GM12878 (cell line): ENCODE results near the gene ACE. TPM values are rescaled to one million over a fixed set of nuclear protein-coding genes. Genes with fewer than 3 reads are reported as not detected.

Experiments used
- ATAC-seq: fragments of 200-7000 bp; cut with Tn5 transposase; 3 replicates; pipeline ENCODE4 v1.9.1; 2020; ENCODE audit warnings: mild to moderate bottlenecking, moderate library complexity
- BruUV-seq: library from RNA; stranded (reverse); fragments of 400-500 nt; replicated peaks from 2 replicates; lab custom pipeline; 2021; lab: Mats Ljungman, UMichigan
- CTCF ChIA-PET: fragments of 300-600 bp; sonication (Branson Sonifier 250); formaldehyde crosslinking; extraction: SDS; loops from one replicate; lab custom pipeline; 2021; ENCODE audit warnings: inconsistent platforms; lab: Yijun Ruan, JAX
- POLR2A ChIA-PET: fragments of 350-600 bp; formaldehyde crosslinking; extraction: SDS; loops from one replicate; lab custom pipeline; 2021; ENCODE audit warnings: inconsistent platforms; lab: Charles Lee
- RAD21 ChIA-PET: fragments of 300-600 bp; sonication (Branson Sonifier 250); formaldehyde crosslinking; loops from one replicate; lab custom pipeline; 2023; ENCODE audit warnings: antibody characterized with exemption; ENCODE audit not compliant: unreplicated experiment; lab: Charles Lee
- SMC1A ChIA-PET: fragments of 300-600 bp; sonication (Branson Sonifier 250); formaldehyde crosslinking; loops from one replicate; lab custom pipeline; 2023; ENCODE audit not compliant: unreplicated experiment, uncharacterized antibody; lab: Charles Lee
- DNase-seq: peaks from one replicate; pipeline ENCODE4 v3.0.0-alpha.2; 2011; ENCODE audit warnings: low read depth, low spot score
- FAIRE-seq: peaks from 3 replicates; lab custom pipeline; 2011; peaks lifted over from hg19 to GRCh38; lab: Jason Lieb, UNC
- H2AFZ ChIP-seq: 2 replicates; pipeline ENCODE4 v1.6.0; 2011; ENCODE audit warnings: low read depth, low read length, control low read depth; ENCODE audit not compliant: control insufficient read depth
- H3K27ac ChIP-seq: 2 replicates; pipeline ENCODE4 v1.5.1; 2011; ENCODE audit warnings: control low read depth; ENCODE audit not compliant: control insufficient read depth, insufficient read depth
- H3K27me3 ChIP-seq, 2 experiments: replicated peaks in 1 of 2; 2 replicates each; pipeline versions ENCODE4 v1.6.0 to v1.6.1; 2011; ENCODE audit warnings: low read length in 1 of 2; ENCODE audit not compliant: control insufficient read depth in 2 of 2, insufficient read depth in 2 of 2
- H3K36me3 ChIP-seq, 2 experiments: 2 replicates each; pipeline ENCODE4 v1.5.1; 2011; ENCODE audit warnings: low read length in 1 of 2; ENCODE audit not compliant: control insufficient read depth in 2 of 2, insufficient read depth in 2 of 2
- H3K4me1 ChIP-seq: 2 replicates; pipeline ENCODE4 v1.6.1; 2011; ENCODE audit warnings: mild to moderate bottlenecking, low read length, moderate library complexity, mixed read lengths; ENCODE audit not compliant: control insufficient read depth, insufficient read depth
- H3K4me2 ChIP-seq: 2 replicates; pipeline ENCODE4 v1.6.0; 2011; ENCODE audit warnings: control low read depth; ENCODE audit not compliant: control insufficient read depth, insufficient read depth
- H3K4me3 ChIP-seq: fragments of 200-600 bp; sonication (generic); 2 replicates; pipeline ENCODE4 v1.5.1; 2016
- H3K79me2 ChIP-seq: 2 replicates; pipeline ENCODE4 v1.6.0; 2011; ENCODE audit warnings: low read length; ENCODE audit not compliant: control insufficient read depth, insufficient read depth
- H3K9ac ChIP-seq: 2 replicates; pipeline ENCODE4 v1.8.0; 2011; ENCODE audit warnings: low read length, control low read depth, mixed read lengths; ENCODE audit not compliant: control insufficient read depth, insufficient read depth
- H3K9me3 ChIP-seq: replicated peaks from 3 replicates; pipeline ENCODE4 v1.5.1; 2011; ENCODE audit warnings: mild to moderate bottlenecking, low read length; ENCODE audit not compliant: control insufficient read depth, insufficient read depth
- H4K20me1 ChIP-seq: 2 replicates; pipeline ENCODE4 v1.6.0; 2011; ENCODE audit not compliant: control insufficient read depth, insufficient read depth
- EGR1 ChIP-seq, 2 experiments: IDR thresholded peaks; 1 replicate in 1 of 2; 2 replicates in 1 of 2; pipeline ENCODE4 v1.6.1; 2011 to 2012; ENCODE audit warnings: low read depth in 2 of 2, low read length in 2 of 2, borderline replicate concordance in 1 of 2, mild to moderate bottlenecking in 1 of 2, moderate library complexity in 1 of 2
- EP300 ChIP-seq, 2 experiments: fragments of 150-350 bp in 1 of 2; IDR thresholded peaks; 2 replicates each; pipeline ENCODE4 v1.6.1; 2011 to 2012; ENCODE audit warnings: low read depth in 2 of 2, low read length in 2 of 2, borderline replicate concordance in 1 of 2, improper control_type of control experiment in 1 of 2, inconsistent platforms in 1 of 2; ENCODE audit not compliant: control insufficient read depth in 1 of 2
- MXI1 ChIP-seq: fragments of 150-350 bp; IDR thresholded peaks from 2 replicates; pipeline ENCODE4 v1.6.1; 2011; ENCODE audit warnings: low read depth, mild to moderate bottlenecking, inconsistent platforms, low read length, improper control_type of control experiment
- POLR2A ChIP-seq: IDR thresholded peaks from 2 replicates; pipeline ENCODE4 v1.6.1; 2011; ENCODE audit warnings: low read depth, mild to moderate bottlenecking, low read length
- SREBF1 ChIP-seq: IDR thresholded peaks from 2 replicates; pipeline ENCODE4 v1.6.1; 2012; ENCODE audit warnings: mild to moderate bottlenecking, low read length
- SREBF2 ChIP-seq: IDR thresholded peaks from 2 replicates; pipeline ENCODE4 v1.6.1; 2012; ENCODE audit warnings: mild to moderate bottlenecking, low read length
- WGBS: methylation state at CpG from one replicate; pipeline ENCODE4 v1.1.6; 2016; ENCODE audit warnings: low lambda C conversion rate; ENCODE audit not compliant: insufficient replicate concordance, insufficient coverage; ENCODE audit errors: missing lambda C conversion rate; 5-methylcytosine and 5-hydroxymethylcytosine counted together
- in situ Hi-C: fragments of 300-500 bp; cut with MboI; formaldehyde crosslinking; loops from 9 replicates; pipeline ENCODE4 v1.14.3; 2018; ENCODE audit warnings: mixed read lengths
- intact Hi-C: fragments of 100-400 bp; cut with micrococcal nuclease; formaldehyde crosslinking; loops from one replicate; pipeline ENCODE4 v1.14.2; 2022; ENCODE audit not compliant: unreplicated experiment
- polyA plus RNA-seq, 11 experiments: library from polyadenylated mRNA; depleted of rRNA in 4 of 11; unstranded in 6 of 11; stranded (reverse) in 5 of 11; fragments of >200 nt; fragmentation: Nextera tagmentation in 4 of 11; fragmentation: Illumina TruSeq in 1 of 11; extraction: Ambion mirVana in 4 of 11; extraction: Trizol in 1 of 11; gene quantifications; 1 replicate in 1 of 11; 2 replicates in 10 of 11; pipeline versions ENCODE4 v1.2.1 to v1.2.3, GENCODE V29; 2011 to 2016; ENCODE audit warnings: inconsistent platforms in 2 of 11, missing spikeins in 2 of 11, low read depth in 1 of 11
- total RNA-seq, 4 experiments: library from RNA; depleted of rRNA in 3 of 4; stranded (reverse); fragments of >200 nt in 3 of 4; fragmentation: Illumina TruSeq in 1 of 4; extraction: Trizol in 1 of 4; gene quantifications; 2 replicates each; pipeline versions ENCODE4 v1.2.1 to v1.2.3, GENCODE V29; 2013 to 2021

Gene ACE
- total and polyA plus RNA-seq, 10 of the 15 experiments (the other 5 are each of a cell fraction or from before 2014, with no cell fraction given): 0.46 TPM; not detected in 9

- TF ChIP-seq EP300 (IDR thresholded peaks at IDR 0.05; ENCODE audit: borderline replicate concordance in 1 of 2, control insufficient read depth in 1 of 2, low read depth in 2 of 2, low read length in 2 of 2) (no peak), MXI1 (no peak), SREBF1 (no peak), SREBF2 (no peak), EGR1 (IDR thresholded peaks at IDR 0.05; ENCODE audit: borderline replicate concordance in 1 of 2, low read depth in 2 of 2, low read length in 2 of 2) (no peak)
Observed at GRCh38 chr17:63480826-63481487, 4.1 kb downstream of the ACE start (continued).

- ChIA-PET SMC1A (no interaction called here), CTCF (interaction anchor here (1.4 to 7.0 kb wide), 3 partner anchors 56 to 130 kb away, joined by 3 to 104 read pairs (median 5); no protein-coding TSS in a partner anchor), POLR2A (no interaction called here), RAD21 (interaction anchor here (6.5 kb wide), 1 partner anchor 53 kb away, joined by 75 read pairs; no protein-coding TSS in a partner anchor)
- 45% methylated on average over 16 of the region's 16 CpGs for WGBS
- no TSS peak for BruUV-seq
- ATAC-seq: no peak
- Histone ChIP-seq H3K4me1 (peaks cover 5% of the 10 kb centered on the region), H3K79me2 (no peaks in the 10 kb centered on the region), H3K9ac (no peak overlapping the region), H3K4me2 (no peak overlapping the region), H4K20me1 (no peaks in the 10 kb centered on the region), H2AFZ (no peak overlapping the region), H3K9me3 (no peaks in the 10 kb centered on the region), H3K27ac (no peak overlapping the region), H3K4me3 (no peak overlapping the region), H3K27me3 (peaks cover 6 to 8% of the 10 kb centered on the region in 2 experiments), H3K36me3 (no peaks in the 10 kb centered on the region)
- no peak for FAIRE-seq
- intact Hi-C loops (no loop called here), in situ Hi-C loops (no loop called here)
- no peak for TF ChIP-seq POLR2A
- DNase-seq: no peak
Observed at GRCh38 chr17:63481488-63481870, 4.6 kb downstream of the ACE start.
